Mesenteric fat pad (tissue), 1 donor: ENCODE data around the gene PTPRR. TPM values are rescaled to one million over a fixed set of nuclear protein-coding genes. Genes with fewer than 3 reads are reported as not detected.

Source experiments
- DNase-seq: peaks from one replicate; pipeline ENCODE4 v3.0.0-alpha.2; 2020; ENCODE audit warnings: low spot score
- long read RNA-seq: library from polyadenylated mRNA; unstranded; transcript quantifications from one replicate; pipeline ENCODE4 v2.0.0, GENCODE V29; 2020
- total RNA-seq: library from RNA; stranded (reverse); fragmentation: NEBNext Ultra II Directional; extraction: Animal tissue kit (Norgen Biotek cat#: 25700); gene quantifications from one replicate; pipeline ENCODE4 v1.2.1, GENCODE V29; 2021
- donor health status: DM: yes; HTN: yes; CAD: no.

PTPRR gene, protein sequence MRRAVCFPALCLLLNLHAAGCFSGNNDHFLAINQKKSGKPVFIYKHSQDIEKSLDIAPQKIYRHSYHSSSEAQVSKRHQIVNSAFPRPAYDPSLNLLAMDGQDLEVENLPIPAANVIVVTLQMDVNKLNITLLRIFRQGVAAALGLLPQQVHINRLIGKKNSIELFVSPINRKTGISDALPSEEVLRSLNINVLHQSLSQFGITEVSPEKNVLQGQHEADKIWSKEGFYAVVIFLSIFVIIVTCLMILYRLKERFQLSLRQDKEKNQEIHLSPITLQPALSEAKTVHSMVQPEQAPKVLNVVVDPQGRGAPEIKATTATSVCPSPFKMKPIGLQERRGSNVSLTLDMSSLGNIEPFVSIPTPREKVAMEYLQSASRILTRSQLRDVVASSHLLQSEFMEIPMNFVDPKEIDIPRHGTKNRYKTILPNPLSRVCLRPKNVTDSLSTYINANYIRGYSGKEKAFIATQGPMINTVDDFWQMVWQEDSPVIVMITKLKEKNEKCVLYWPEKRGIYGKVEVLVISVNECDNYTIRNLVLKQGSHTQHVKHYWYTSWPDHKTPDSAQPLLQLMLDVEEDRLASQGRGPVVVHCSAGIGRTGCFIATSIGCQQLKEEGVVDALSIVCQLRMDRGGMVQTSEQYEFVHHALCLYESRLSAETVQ
- total RNA-seq, result 0.32 TPM
- long read RNA-seq, partial matches to known transcripts, result 0 of 2 reads
- long read RNA-seq, other reads (novel, unspliced or antisense), result 1 of 2 reads

- no peak for DNase-seq
Measured at GRCh38 chr12:70920251-70920851, at the start of gene PTPRR. Gene PTPRR (minus strand): TSS chr12:70920738. CDS start chr12:70920390, 348 bp downstream.

GRCh38 chr12:70966996-70967790 is 46.7 kb upstream of the PTPRR start:
- DNase-seq, result no peak

DNA sequence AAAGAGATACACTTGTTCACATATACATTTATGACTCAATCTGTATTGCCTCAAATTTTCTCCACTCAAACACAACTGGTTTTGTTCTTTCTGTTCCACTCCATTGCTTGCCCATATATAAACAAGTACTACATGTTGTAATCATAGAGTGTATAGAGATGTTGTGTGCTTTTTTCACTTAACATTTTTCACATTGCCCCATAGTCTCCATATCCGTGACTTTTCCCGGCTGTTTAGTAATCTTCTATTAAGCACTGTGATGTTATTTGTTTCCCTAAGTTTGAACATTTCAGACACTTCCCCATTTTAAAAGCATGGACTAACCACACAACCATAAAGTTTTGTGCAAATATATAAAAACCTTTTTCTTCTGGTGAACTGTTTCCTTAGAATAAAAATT is 45.5 kb upstream of the PTPRR start:
- no peak for DNase-seq

- no peak for DNase-seq
Measured at GRCh38 chr12:70964867-70965510, 44.5 kb upstream of the PTPRR start.

DNA sequence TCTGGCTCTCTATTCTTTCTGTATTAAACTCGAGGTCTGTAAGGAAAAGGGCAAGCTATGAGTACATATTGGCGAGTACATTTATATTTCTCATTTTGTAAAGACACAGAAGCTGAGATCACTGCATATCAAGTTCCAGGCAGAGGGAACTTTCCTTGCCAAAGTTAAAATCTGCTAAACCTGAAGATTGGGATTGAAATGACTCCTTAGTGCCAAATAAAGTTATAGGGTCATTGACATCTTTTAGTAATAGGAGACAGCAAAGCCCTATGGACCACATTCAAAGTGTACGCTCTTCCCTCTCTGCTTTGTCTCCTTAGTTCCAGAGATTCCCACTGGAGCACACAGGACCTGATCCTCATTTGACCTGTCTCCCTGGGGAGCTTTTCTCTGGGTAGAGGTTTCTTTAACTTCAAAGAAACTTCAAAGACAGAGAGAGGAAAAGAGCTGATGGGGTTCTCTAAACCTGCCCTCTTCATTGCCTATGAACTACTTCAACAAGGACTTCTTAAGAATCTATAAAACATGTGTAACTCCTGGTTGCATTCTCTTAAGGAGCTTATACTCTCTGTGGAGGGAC is 42.6 kb upstream of the PTPRR start:
- no peak for DNase-seq

DNA sequence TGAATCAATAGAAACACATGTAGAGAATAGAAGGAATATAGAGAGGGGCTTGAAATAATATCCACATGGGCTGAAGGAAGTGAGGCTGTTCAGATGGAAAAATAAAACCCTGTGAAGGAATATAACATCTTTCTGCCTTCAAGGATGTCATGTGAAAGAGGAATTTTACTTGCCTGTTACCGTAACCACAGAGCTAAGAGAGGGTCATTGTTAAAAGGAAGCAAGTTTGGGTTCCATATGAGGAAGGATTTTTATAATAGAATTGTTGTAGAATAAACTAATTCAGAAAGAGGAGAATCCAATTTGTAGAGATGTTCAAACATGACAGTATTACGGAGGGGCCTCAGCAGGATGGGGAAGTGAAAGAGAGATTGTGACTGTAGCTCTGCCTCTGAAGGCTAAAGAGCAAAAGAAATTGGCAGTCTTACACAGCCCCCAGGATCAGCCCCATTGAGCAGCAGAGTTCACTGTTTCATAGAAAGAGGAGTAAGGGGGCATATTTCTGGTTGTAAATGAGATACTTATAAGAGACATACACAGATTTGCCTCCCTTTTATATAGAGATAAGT is 41.8 kb upstream of the PTPRR start:
- DNase-seq, result no peak

GRCh38 chr12:70960484-70960883 is 39.9 kb upstream of the PTPRR start:
- no peak for DNase-seq

GRCh38 chr12:70955415-70955814 is 34.9 kb upstream of the PTPRR start:
- DNase-seq, result no peak

DNA sequence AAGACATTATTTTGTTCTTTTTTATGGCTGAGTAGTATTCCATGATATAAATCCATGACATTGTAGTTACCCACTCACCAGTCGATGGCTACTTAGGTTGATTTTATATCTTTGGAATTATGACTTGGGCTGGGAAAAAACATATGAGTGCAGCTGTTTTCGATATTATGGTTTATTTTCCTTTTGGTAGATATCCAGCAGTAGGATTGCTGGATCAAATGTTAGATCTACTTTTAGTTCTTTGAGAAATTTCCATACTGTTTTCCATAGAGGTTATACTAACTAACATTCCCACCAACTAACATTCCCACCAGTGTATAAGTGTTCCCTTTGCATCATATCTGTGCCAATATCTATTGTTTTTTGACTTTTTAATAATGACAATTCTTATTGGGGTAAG is 29.9 kb upstream of the PTPRR start:
- DNase-seq, result no peak

- no peak for DNase-seq
Measured at GRCh38 chr12:70948976-70949336, 28.4 kb upstream of the PTPRR start.

DNA sequence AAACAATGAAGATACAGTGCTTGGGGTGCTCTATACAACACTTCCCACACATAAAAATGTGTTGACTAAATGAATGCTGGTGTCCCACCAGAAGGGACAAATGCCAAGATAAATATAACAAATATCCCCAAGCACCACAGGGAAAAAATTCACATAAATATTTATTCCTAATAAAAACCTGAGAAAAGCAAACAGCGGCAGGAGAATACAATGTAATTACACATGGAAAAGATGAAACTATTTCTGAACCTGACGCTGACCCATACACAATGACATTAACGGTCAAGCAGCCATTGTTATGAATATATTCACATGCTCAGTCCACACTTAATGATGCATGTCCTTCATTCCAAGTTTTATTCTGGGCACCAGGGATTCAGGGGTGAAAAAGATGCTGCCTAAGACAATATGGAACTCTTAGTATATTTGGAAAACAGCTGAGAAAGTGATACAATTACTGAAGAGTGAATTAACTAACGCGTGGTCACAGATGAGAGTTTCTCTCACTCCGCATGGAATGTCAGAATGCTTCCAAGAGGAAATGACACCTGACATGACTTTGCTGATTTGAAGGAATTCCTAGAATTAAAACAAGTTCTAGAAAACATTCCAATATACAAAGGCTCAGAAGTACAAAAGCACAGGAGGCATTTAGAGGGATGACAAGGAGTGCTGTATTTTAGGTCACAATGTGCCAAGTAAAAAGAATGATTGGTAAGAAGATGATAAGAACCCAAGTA is 27.9 kb upstream of the PTPRR start:
- no peak for DNase-seq

GRCh38 chr12:70936203-70936813 is 15.8 kb upstream of the PTPRR start:
- DNase-seq, result no peak

- DNase-seq, result no peak
Measured at GRCh38 chr12:70933133-70933532, 12.6 kb upstream of the PTPRR start.

DNA sequence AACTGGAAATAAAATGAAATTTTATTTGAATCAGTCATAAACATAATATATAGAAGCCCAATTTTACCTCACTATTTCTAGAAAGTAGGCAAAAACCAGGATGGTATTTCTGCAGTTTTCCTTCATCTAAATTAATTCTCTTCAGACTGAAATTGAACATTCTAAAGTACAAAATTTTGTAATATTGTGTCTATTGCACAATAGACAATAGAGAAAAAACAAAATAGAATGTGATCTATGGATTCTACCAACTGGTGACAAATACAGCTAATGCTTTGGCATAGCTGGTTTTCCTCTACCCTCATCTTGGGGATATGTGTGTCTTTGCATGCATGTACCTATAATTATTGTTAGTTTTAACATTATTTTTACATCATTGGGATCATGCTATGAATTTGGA is 8.5 kb upstream of the PTPRR start:
- no peak for DNase-seq

- DNase-seq, result no peak
Measured at GRCh38 chr12:70928071-70928470, 7.5 kb upstream of the PTPRR start.

DNA sequence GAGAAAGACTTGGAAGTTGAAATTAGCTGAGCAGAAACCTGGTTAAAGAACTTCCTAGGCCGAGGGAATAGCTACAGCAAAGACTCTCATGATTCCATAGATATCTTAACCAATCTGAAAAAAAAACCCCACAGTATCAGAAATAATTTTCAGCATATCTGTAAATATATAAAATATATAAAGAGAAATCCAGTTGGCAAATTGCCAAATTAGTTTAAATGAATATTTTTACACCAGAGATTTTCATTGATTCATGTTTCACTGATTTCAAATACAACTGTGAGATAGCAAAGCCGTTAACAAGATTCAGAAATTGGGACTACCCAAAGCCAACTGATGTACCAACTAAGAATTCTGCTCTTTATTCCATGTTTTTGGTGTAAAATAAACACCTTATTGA is 6.8 kb upstream of the PTPRR start:
- no peak for DNase-seq

DNA sequence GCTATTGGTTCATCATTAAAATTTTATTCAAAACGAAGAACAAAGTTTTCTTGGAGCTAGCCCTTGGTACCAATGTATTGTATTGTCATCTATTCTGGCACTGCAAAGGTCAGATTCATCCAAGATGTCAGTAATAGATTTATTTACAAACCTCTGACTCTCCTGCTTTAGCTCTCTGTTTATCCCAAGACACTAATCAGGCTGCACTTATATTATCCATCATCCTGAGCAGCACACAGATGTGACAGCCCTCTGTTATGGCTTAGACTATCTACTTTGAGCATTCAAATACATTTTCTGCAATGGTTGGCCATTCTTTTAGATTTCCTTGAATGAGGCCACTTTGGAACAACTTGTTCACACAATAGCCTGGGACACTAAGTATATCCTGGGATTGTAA is 5.0 kb upstream of the PTPRR start:
- DNase-seq, result no peak

- no peak for DNase-seq
Measured at GRCh38 chr12:70920891-70921290, 353 bp upstream of the PTPRR start.

DNA sequence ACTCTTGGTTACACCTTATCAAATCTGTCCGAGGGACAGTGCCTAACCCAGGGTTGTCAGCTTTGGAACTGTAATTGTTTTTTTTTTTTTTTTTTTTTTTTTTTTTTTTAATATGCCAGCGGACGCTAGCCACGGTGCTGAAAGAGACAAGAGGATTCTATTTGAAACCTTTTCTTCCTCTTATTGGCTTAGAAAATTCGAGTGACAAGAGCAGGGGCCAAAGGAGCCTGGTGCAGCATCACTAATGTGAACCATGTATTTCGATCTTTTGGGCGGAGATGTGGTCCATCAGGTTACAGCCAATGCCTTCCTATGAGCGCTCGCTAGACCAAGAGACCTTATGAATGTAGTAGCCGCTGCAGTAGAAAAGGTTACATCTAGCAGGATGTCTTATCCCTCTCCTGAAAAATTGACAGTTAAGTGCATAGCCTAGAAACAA is 922 bp downstream of the PTPRR start:
- DNase-seq, result no peak
